ENCODE measurements around the gene DAZL. TPM values are rescaled to one million over a fixed set of nuclear protein-coding genes. Genes with fewer than 3 reads are reported as not detected.
"Not testable (repeated sequence)": the region's sequence is repeated elsewhere in the genome, so short reads cannot be mapped to it uniquely, and the experiment has no call there.

The DAZL gene
- total RNA-seq, 4 donors from 2014 or later: not detected

- H3K4me3 ChIP-seq: no peak overlapping the region
- 74 to 81% methylated on average over 3 of the region's 3 CpGs for WGBS, 2 donors (ENCODE audit: low coverage in 1 of 2)
- no peaks in the 10 kb centered on the region for H3K36me3 ChIP-seq
- no peak for ATAC-seq
- no peak for TF ChIP-seq POLR2AphosphoS5 (IDR thresholded peaks at IDR 0.05)
- TF ChIP-seq CTCF (IDR thresholded peaks at IDR 0.05): no peak
- TF ChIP-seq EP300 (IDR thresholded peaks at IDR 0.05): no peak
- no peaks in the 10 kb centered on the region for H3K9me3 ChIP-seq
- no peak overlapping the region for H3K27ac ChIP-seq
- no peaks in the 10 kb centered on the region for H3K27me3 ChIP-seq
- no peaks in the 10 kb centered on the region for H3K4me1 ChIP-seq
These were observed 28.7 kb upstream of the DAZL start for GRCh38 chr3:16633948-16634347.

GRCh38 chr3:16632395-16632794 is 27.2 kb upstream of the DAZL start:
- ATAC-seq: no peak
- H3K4me1 ChIP-seq: no peaks in the 10 kb centered on the region
- no peaks in the 10 kb centered on the region for H3K36me3 ChIP-seq
- no peak overlapping the region for H3K27ac ChIP-seq
- H3K9me3 ChIP-seq: no peaks in the 10 kb centered on the region
- no peak overlapping the region for H3K4me3 ChIP-seq
- no peaks in the 10 kb centered on the region for H3K27me3 ChIP-seq
- 51 to 82% methylated on average over 1 to 2 of the region's 2 CpGs for WGBS, 2 donors (ENCODE audit: low coverage in 1 of 2)
- TF ChIP-seq POLR2AphosphoS5 (IDR thresholded peaks at IDR 0.05) (no peak), POLR2A (IDR thresholded peaks at IDR 0.05) (no peak), EP300 (IDR thresholded peaks at IDR 0.05) (no peak), CTCF (IDR thresholded peaks at IDR 0.05) (no peak)

- Histone ChIP-seq H3K9me3 (no peaks in the 10 kb centered on the region), H3K27me3 (no peaks in the 10 kb centered on the region), H3K36me3 (no peaks in the 10 kb centered on the region), H3K4me1 (no peaks in the 10 kb centered on the region), H3K27ac (no peak overlapping the region), H3K4me3 (no peak overlapping the region)
- no peak for TF ChIP-seq POLR2A (IDR thresholded peaks at IDR 0.05)
- no peak for TF ChIP-seq EP300 (IDR thresholded peaks at IDR 0.05)
- TF ChIP-seq POLR2AphosphoS5 (IDR thresholded peaks at IDR 0.05): no peak
- no peak for TF ChIP-seq CTCF (IDR thresholded peaks at IDR 0.05)
- ATAC-seq: no peak
These were observed 13.5 kb upstream of the DAZL start for GRCh38 chr3:16618721-16619120.

GRCh38 chr3:16617155-16617554 is 11.9 kb upstream of the DAZL start:
- H3K4me1 ChIP-seq, H3K36me3 ChIP-seq, H3K27ac ChIP-seq, ATAC-seq, H3K27me3 ChIP-seq, H3K4me3 ChIP-seq, H3K9me3 ChIP-seq: not testable (repeated sequence)
- WGBS, 2 donors (ENCODE audit: low coverage in 1 of 2): 90 to 94% methylated on average over 2 to 3 of the region's 3 CpGs

GRCh38 chr3:16616083-16616482 is 10.9 kb upstream of the DAZL start:
- Histone ChIP-seq H3K9me3 (no peaks in the 10 kb centered on the region), H3K4me3 (no peak overlapping the region), H3K4me1 (no peaks in the 10 kb centered on the region), H3K27ac (no peak overlapping the region), H3K27me3 (no peaks in the 10 kb centered on the region), H3K36me3 (no peaks in the 10 kb centered on the region)
- WGBS, 2 donors (ENCODE audit: low coverage in 1 of 2): 60 to 95% methylated on average over 3 to 4 of the region's 4 CpGs
- TF ChIP-seq POLR2AphosphoS5 (IDR thresholded peaks at IDR 0.05) (no peak), CTCF (IDR thresholded peaks at IDR 0.05) (no peak), EP300 (IDR thresholded peaks at IDR 0.05) (no peak), POLR2A (IDR thresholded peaks at IDR 0.05) (no peak)
- no peak for ATAC-seq

Data from gastroesophageal sphincter (tissue), 4 donors.